Activated CD4-positive, alpha-beta T cell treated with anti-CD3 and anti-CD28 coated beads, Interleukin-2, amount 10 ng/mL, durations not matched to agents 7 days and 5 days (primary cell): ENCODE measurements around the gene ACTR2. TPM values are rescaled to one million over a fixed set of nuclear protein-coding genes. Genes with fewer than 3 reads are reported as not detected.
A peak's percentile ranks its signal among the peaks of the same experiment; 100 is the strongest.
"Not testable (repeated sequence)": the region's sequence is repeated elsewhere in the genome, so short reads cannot be mapped to it uniquely, and the experiment has no call there.

ENCODE experiments used
- CTCF ChIA-PET: fragments of 350-600 bp; sonication (Branson Sonifier 250); formaldehyde crosslinking; loops from one replicate; lab custom pipeline; 2021; ENCODE audit warnings: antibody characterized with exemption; lab: Charles Lee
- POLR2A ChIA-PET: fragments of 350-600 bp; sonication (Branson Sonifier 250); formaldehyde crosslinking; loops from one replicate; lab custom pipeline; 2021; ENCODE audit warnings: antibody characterized with exemption; lab: Charles Lee
- DNase-seq: peaks from one replicate; pipeline ENCODE4 v3.0.0-alpha.2; 2020
- H3K27ac Mint-ChIP-seq: one replicate; pipeline ENCODE4 v1.8.0; 2021; ENCODE audit warnings: mild to moderate bottlenecking, moderate library complexity, mixed read lengths
- H3K27me3 Mint-ChIP-seq: one replicate; pipeline ENCODE4 v1.8.0; 2021; ENCODE audit warnings: mixed read lengths
- H3K36me3 Mint-ChIP-seq: one replicate; pipeline ENCODE4 v1.8.0; 2021; ENCODE audit warnings: low read depth, mixed read lengths
- H3K4me1 Mint-ChIP-seq: one replicate; pipeline ENCODE4 v1.8.0; 2021; ENCODE audit warnings: mixed read lengths
- H3K4me3 Mint-ChIP-seq: one replicate; pipeline ENCODE4 v1.8.0; 2021; ENCODE audit warnings: mild to moderate bottlenecking, moderate library complexity, mixed read lengths
- H3K9me3 Mint-ChIP-seq: one replicate; pipeline ENCODE4 v1.8.0; 2021; ENCODE audit warnings: mixed read lengths
- total RNA-seq, 2 experiments: library from RNA; stranded (reverse); gene quantifications; one replicate each; pipeline ENCODE4 v1.2.3, GENCODE V29; 2021

The ACTR2 gene
- total RNA-seq, 2 experiments from 2014 or later = 467 to 502 TPM

DNA sequence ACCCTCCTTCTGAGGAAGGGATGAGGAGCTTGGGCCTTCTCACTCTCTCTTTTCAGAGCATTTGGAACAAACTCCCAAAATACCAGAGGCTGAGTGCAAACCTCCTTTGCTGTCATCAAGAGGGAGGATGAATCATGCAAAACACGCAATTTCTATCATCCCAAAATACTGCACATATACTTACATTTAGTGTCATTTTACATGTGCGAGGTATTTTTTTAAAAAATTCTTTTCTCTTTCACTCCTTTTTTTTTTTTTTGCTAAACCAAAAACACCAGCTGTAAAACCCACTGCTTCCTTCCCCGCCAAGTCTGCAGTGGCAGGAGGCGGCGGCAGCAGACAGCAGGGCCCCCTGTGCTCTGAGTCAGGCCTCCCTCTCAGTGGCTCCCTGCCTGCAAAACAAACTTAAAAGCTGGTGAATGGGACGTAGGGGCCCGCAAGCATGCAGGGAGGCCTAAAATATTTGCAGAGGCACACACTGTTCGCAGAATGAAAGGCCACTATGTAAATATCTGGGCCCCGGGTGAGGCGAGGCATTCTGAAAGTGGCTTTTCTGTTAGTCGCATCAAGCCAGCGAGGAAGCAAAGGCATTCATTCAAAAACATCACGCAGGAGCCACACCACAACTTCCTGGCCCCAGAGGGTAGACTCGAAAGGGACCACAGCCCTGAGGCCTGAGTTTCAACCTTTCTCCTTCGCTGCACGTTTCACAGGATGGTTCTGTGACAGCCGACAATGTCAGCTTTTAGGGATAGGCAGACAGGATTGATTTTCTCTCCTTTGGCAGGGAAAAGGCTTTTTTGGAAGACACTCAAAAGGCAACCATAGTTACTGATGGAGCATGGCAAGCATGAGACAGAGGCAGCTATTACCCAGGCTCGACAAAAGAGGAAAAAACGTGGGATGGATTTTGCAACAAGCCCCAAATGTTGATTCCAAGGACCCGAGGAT, 73.4 kb downstream of the ACTR2 start:
- H3K27ac Mint-ChIP-seq = peak overlapping the region; percentile 94
- POLR2A ChIA-PET = interaction anchor here (0.6 kb wide), 3 partner anchors 16 to 550 kb away, joined by 3 to 4 read pairs (median 3); no protein-coding TSS in a partner anchor
- H3K27me3 Mint-ChIP-seq = peaks cover 11% of the 10 kb centered on the region
- H3K4me3 Mint-ChIP-seq = peak overlapping the region; percentile 66
- CTCF ChIA-PET = interaction anchor here (0.7 to 2.7 kb wide), 4 partner anchors 10 to 86 kb away, joined by 3 to 11 read pairs (median 4); no protein-coding TSS in a partner anchor
- H3K36me3 Mint-ChIP-seq = peaks cover 5% of the 10 kb centered on the region
- no peaks in the 10 kb centered on the region for H3K9me3 Mint-ChIP-seq
- DNase-seq = peak; percentile 83
- peaks cover 57% of the 10 kb centered on the region for H3K4me1 Mint-ChIP-seq

DNA sequence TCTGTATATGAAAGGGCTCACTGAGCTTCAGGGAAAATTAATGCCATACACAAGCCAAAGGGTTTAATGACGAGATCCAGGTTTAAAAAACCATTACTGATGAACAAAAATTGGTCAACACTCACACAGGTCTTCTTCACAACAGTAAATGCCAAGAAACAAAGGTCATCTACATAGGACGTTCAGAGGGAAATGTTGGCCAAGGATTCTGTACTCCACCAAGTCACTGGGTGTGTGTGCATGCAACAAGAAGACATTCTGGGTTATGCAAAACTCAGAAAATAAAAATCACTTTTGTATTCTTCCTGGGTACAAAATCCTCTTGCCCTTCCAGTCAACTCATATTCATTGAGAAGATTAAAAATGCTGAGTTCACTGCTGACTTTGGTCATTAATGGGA, 78.3 kb downstream of the ACTR2 start:
- no peak for DNase-seq
- CTCF ChIA-PET = no interaction called here
- Mint-ChIP-seq H3K27ac (no peak overlapping the region), H3K27me3 (peaks cover 8% of the 10 kb centered on the region), H3K36me3 (peaks cover 5% of the 10 kb centered on the region), H3K9me3 (no peaks in the 10 kb centered on the region), H3K4me1 (peaks cover 22% of the 10 kb centered on the region), H3K4me3 (no peak overlapping the region)
- POLR2A ChIA-PET = no interaction called here

DNA sequence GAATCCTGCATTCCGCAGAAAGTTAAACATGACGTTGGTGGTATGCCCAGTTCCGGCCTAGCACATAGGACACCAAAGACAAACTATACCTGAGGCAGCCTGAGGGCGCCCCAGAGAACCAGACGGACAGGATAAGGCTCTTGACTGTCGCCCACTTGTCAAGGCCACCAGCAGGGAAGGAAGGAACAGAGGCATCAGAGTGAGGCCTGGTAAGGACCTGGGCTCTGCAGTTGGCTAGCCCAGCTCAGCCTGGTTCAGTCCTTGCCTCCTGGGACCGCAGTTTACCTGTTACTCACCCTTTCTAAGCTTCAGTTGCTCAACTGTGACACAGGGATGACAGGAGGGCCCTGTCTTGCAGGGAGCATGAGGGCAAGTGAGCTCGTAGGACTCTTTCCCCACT, 82.1 kb downstream of the ACTR2 start:
- H3K27ac Mint-ChIP-seq = no peak overlapping the region
- DNase-seq = no peak
- peaks cover 2% of the 10 kb centered on the region for H3K27me3 Mint-ChIP-seq
- peaks cover 6% of the 10 kb centered on the region for H3K4me1 Mint-ChIP-seq
- no peak overlapping the region for H3K4me3 Mint-ChIP-seq
- CTCF ChIA-PET = interaction anchor here (0.6 to 3.9 kb wide), 3 partner anchors 9 to 63 kb away, joined by 3 to 11 read pairs (median 3); no protein-coding TSS in a partner anchor
- H3K9me3 Mint-ChIP-seq = no peaks in the 10 kb centered on the region
- H3K36me3 Mint-ChIP-seq = peaks cover 4% of the 10 kb centered on the region
- POLR2A ChIA-PET = no interaction called here

DNA sequence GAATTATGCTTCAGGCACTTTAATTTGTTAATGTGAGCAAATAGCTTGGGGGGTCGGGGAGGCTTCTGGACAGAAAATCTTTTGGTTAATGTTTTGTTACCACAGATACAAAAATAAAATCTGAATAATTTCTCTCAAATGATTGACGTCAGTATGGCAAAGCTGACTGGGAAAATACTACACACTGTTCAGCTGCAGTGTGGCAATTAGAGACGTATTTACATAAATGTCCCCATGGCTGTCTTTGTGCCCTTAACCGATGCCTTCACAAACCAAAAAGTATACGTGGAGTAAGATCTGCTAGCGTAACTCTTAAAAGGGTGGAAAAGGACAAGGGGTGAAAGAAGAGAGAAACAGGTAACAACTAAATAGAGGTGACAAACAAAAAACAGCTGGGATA, 83.4 kb downstream of the ACTR2 start:
- CTCF ChIA-PET = interaction anchor here (3.9 kb wide), 1 partner anchor 11 kb away, joined by 11 read pairs; no protein-coding TSS in a partner anchor
- Mint-ChIP-seq H3K36me3 (peaks cover 4% of the 10 kb centered on the region), H3K27ac (no peak overlapping the region), H3K9me3 (no peaks in the 10 kb centered on the region), H3K4me1 (peaks cover 6% of the 10 kb centered on the region), H3K27me3 (no peaks in the 10 kb centered on the region), H3K4me3 (no peak overlapping the region)
- POLR2A ChIA-PET = no interaction called here
- DNase-seq = no peak

DNA sequence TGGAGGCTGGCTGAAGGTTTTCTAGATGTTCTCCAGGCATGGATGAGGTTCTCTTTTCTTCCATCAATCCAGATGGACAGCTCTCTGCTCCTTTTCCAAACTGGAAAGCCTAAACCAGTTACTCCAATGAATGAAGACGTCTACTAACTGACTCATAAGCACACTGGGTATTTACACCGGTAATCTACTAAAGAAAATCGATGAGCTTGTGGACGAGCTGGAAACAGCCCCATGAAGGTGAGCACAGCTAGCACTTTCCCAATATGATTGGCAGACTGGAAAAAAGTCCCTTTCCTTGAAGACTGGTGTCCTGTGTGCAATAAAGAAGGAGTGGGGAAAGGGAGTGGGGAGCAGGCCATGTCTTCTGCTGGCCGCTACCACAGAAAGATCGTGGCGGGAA, 84.0 kb downstream of the ACTR2 start:
- CTCF ChIA-PET = interaction anchor here (3.9 kb wide), 1 partner anchor 11 kb away, joined by 11 read pairs; no protein-coding TSS in a partner anchor

DNA sequence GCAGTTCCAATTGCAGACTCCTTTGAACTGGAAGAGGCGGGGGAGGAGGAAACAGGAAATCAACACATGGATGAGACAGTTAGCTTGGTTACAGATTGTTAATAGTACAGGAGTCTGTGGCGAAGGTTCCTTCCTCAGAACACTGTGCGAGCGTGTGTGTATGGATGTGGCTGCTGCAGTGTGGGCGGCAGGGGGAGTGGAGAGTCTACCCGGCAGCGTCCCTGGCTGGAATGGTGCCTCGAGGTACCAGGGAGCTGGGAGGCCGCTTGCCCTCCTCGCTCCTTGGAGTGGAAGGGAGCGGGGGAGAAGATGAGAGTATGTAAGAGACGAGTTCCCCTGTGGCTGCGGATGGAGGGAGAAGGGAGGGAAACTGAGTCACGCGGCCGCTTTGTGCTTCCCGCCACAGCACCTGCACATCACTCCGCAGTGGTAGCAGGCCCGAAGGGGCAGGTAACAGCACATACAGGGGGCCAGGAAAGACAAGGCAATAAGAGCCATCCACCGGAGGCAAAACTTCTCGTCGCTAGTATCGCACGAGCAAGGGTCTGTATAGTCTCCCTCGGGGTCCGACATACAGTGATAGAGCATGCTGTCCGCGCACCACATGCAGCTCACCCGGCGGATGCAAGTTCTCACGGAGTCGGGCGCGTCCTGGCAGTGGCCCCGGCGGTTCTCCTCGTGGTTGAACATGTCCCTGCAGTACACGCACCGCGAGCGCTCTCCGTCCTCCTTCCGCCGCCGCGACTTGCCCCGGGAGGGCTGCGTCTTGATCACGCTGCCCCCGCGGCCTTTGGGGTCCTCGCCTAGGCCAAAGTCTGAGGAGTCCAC, 85.7 kb downstream of the ACTR2 start:
- H3K36me3 Mint-ChIP-seq = peaks cover 4% of the 10 kb centered on the region
- no peak overlapping the region for H3K4me3 Mint-ChIP-seq
- no peak for DNase-seq
- H3K27ac Mint-ChIP-seq = no peak overlapping the region
- POLR2A ChIA-PET = no interaction called here
- H3K9me3 Mint-ChIP-seq = no peaks in the 10 kb centered on the region
- CTCF ChIA-PET = interaction anchor here (0.6 to 3.9 kb wide), 2 partner anchors 9 to 13 kb away, joined by 4 to 11 read pairs; no protein-coding TSS in a partner anchor
- H3K27me3 Mint-ChIP-seq = no peaks in the 10 kb centered on the region
- peaks cover 12% of the 10 kb centered on the region for H3K4me1 Mint-ChIP-seq

More for the DNA sequence above, 84.0 kb downstream of the ACTR2 start:
- Mint-ChIP-seq H3K4me1 (peaks cover 9% of the 10 kb centered on the region), H3K27me3 (no peaks in the 10 kb centered on the region), H3K4me3 (no peak overlapping the region), H3K36me3 (peaks cover 4% of the 10 kb centered on the region), H3K9me3 (no peaks in the 10 kb centered on the region), H3K27ac (no peak overlapping the region)
- POLR2A ChIA-PET = no interaction called here
- DNase-seq = no peak

DNA sequence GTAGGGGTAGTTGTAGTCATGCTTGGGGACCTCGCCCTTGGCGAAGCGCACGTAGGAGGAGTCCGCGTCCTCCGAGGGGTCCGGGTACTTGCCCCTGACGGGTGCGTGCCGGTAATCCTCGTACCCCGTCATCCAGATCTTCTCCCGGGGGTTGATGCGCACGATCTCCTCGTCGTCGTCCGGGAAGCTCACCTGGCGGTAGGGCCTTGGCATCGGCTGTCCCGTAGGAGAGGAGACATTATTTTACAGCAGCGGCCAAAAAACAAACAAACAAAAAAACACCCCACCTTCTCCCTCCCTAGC, 86.3 kb downstream of the ACTR2 start:
- H3K4me1 Mint-ChIP-seq = peaks cover 12% of the 10 kb centered on the region
- H3K9me3 Mint-ChIP-seq = peaks cover 1% of the 10 kb centered on the region
- no peak overlapping the region for H3K4me3 Mint-ChIP-seq
- H3K27ac Mint-ChIP-seq = no peak overlapping the region
- POLR2A ChIA-PET = no interaction called here
- DNase-seq = no peak
- CTCF ChIA-PET = interaction anchor here (0.6 kb wide), 1 partner anchor 9 kb away, joined by 4 read pairs; no protein-coding TSS in a partner anchor
- H3K27me3 Mint-ChIP-seq = no peaks in the 10 kb centered on the region
- H3K36me3 Mint-ChIP-seq = peaks cover 6% of the 10 kb centered on the region

DNA sequence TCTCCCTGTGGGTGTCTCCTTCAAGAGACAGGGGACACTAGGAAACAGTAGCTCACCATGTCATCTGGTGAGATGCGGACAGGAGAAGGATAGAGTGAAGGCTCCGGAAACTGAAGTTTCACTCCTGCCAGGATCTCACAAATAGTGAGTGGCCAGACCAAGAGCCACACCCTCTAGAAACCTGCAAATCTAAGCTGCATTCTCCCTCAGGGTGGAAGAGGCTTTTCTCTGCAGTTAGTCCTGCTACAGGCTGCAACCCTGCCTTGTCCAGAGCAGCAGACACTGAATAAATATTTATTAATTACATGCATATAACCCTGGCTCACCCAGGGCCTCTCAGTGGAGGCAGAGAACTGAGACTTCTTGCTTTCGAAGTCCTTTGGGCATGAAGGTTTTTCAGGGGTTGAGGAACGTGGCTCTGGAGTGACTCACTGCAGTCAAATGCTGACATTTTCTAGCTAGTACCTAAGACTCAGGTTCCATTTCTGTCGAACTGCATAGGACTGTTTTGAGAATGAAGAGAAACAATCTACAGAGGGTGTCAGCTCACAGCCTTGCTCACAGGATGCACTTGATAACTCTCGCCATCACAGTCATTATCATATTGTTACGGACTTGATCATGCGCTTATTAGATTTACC, 87.3 kb downstream of the ACTR2 start:
- no peak overlapping the region for H3K27ac Mint-ChIP-seq
- ChIA-PET CTCF (interaction anchor here (1.0 to 1.1 kb wide), 2 partner anchors 17 to 44 kb away, joined by 3 read pairs; no protein-coding TSS in a partner anchor), POLR2A (no interaction called here)
- H3K36me3 Mint-ChIP-seq = peaks cover 8% of the 10 kb centered on the region
- peaks cover 15% of the 10 kb centered on the region for H3K4me1 Mint-ChIP-seq
- H3K9me3 Mint-ChIP-seq = peaks cover 4% of the 10 kb centered on the region
- H3K27me3 Mint-ChIP-seq = no peaks in the 10 kb centered on the region
- no peak for DNase-seq
- H3K4me3 Mint-ChIP-seq = no peak overlapping the region

DNA sequence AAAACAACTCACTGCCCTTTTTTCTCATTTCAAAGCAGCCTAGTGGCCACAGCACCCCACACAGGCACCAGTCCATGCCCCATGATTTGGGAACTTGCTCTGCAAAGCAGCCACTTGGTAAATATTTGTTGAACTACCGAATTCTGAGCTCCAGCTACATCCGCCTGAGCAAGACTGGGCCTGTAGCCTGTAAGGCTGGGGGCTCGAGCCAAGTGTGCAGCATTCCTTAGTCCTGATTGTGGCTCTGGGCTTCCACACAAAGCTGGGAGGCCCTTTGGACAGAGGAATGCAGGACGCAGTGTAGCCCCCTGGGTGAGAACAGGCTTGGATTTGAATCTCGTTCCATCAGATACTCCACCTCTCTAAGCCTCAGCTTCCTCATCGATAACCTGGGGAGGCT, 88.4 kb downstream of the ACTR2 start:
- no peak for DNase-seq
- CTCF ChIA-PET = interaction anchor here (0.7 kb wide), 1 partner anchor 15 kb away, joined by 3 read pairs; no protein-coding TSS in a partner anchor
- H3K27me3 Mint-ChIP-seq = no peaks in the 10 kb centered on the region
- no peak overlapping the region for H3K4me3 Mint-ChIP-seq
- POLR2A ChIA-PET = no interaction called here
- peaks cover 25% of the 10 kb centered on the region for H3K4me1 Mint-ChIP-seq
- peaks cover 4% of the 10 kb centered on the region for H3K9me3 Mint-ChIP-seq
- no peak overlapping the region for H3K27ac Mint-ChIP-seq
- peaks cover 8% of the 10 kb centered on the region for H3K36me3 Mint-ChIP-seq

DNA sequence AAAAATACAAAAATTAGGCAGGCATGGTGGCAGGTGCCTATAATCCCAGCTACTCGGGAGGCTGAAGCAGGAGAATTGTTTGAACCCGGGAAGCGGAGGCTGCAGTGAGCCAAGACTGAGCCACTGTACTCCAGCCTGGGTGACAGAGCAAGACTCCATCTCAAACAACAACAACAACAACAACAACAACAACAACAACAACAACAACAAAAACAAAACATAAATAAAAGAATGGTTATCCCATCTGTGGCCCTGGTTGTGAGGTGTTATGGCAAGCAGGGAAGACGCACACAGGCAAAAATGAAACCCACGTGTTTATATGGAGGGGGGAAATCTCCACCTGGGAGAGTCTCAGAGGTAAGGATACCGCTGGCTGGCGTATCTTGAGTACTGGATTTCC, 89.7 kb downstream of the ACTR2 start:
- not testable (repeated sequence) for DNase-seq, H3K4me3 Mint-ChIP-seq, H3K9me3 Mint-ChIP-seq, H3K27ac Mint-ChIP-seq, H3K27me3 Mint-ChIP-seq, H3K36me3 Mint-ChIP-seq
- H3K4me1 Mint-ChIP-seq = peaks cover 25% of the 10 kb centered on the region
- POLR2A ChIA-PET = interaction anchor here (0.7 kb wide), 1 partner anchor 17 kb away, joined by 4 read pairs; no protein-coding TSS in a partner anchor
- CTCF ChIA-PET = interaction anchor here (0.5 to 0.6 kb wide), 2 partner anchors 96 to 200 kb away, joined by 4 read pairs; no protein-coding TSS in a partner anchor

DNA sequence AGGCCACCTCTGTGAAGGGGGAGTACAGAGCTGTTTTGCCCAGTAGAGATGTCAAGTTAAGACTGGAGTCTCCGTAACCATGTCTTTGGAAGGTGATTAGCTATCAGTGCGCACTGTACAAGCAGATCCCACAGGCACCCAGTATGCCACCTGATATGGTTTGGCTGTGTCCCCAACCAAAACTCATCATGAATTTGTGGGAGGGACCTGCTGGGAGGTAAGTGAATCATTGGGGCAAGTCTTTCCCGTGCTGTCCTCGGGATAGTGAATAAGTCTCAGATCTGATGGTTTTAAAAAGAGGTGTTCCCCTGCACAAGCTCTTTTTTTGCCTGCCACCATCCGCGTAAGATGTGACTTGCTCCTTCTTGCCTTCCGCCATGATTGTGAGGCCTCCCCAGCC, 90.2 kb downstream of the ACTR2 start:
- DNase-seq = no peak
- Mint-ChIP-seq H3K36me3 (peaks cover 8% of the 10 kb centered on the region), H3K27me3 (no peaks in the 10 kb centered on the region), H3K9me3 (peaks cover 4% of the 10 kb centered on the region), H3K27ac (no peak overlapping the region), H3K4me3 (no peak overlapping the region), H3K4me1 (peaks cover 24% of the 10 kb centered on the region)
- CTCF ChIA-PET = interaction anchor here (0.5 to 0.6 kb wide), 2 partner anchors 97 to 201 kb away, joined by 4 read pairs; no protein-coding TSS in a partner anchor
- POLR2A ChIA-PET = no interaction called here
